Spleen (tissue), 7 donors: Measurements from ENCODE around the gene SLC25A10.

Experiments used
- POLR2A ChIP-seq, 3 donors: fragments of 450-650 bp; IDR thresholded peaks; one replicate each; pipeline ENCODE4 v1.5.1; 2017; ENCODE audit warnings: antibody characterized with exemption in 3 of 3, mild to moderate bottlenecking in 1 of 3
- TF ChIP-seq, protein P1 (sequence below), 11 experiments: fragments of 200-600 bp in 7 of 11; fragments of 450-650 bp in 4 of 11; sonication (generic) in 4 of 11; IDR thresholded peaks in 8 of 11; conservative IDR thresholded peaks in 3 of 11; 1 replicate in 7 of 11; 2 replicates in 4 of 11; pipeline versions ENCODE4 v1.4.0 to v1.8.0; 2016 to 2021; ENCODE audit warnings: antibody characterized with exemption in 11 of 11, inconsistent platforms in 4 of 11, mild to moderate bottlenecking in 1 of 11
- donor health status: DM: no; HTN: no; CAD: no; lungs with moderate emphysema.
- donor health status: DM: no; HTN: no; CAD: no.
- donor health status: DM: no; HTN: no; CAD: no.

DNA sequence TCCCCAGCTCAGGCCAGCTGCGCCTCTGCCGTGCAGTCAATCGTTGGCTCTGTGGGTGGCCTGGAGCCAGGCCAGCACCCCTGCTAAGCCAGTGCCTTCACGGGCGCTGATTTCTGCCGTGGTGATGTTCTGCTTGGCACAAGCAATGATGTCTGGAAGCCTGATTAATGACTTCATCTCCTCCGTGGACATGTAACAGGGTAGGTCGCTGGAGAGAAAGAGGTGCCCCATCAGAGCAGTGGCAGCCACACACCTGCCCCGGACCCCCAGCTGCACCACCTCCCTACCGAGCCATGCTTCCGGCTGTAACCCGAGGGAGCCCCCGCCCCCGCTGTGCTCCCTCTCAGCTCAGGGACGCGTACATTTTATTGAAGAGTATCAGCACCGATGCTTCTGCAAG is 30.4 kb upstream of the SLC25A10 start:
- TF ChIP-seq, protein P1, sequence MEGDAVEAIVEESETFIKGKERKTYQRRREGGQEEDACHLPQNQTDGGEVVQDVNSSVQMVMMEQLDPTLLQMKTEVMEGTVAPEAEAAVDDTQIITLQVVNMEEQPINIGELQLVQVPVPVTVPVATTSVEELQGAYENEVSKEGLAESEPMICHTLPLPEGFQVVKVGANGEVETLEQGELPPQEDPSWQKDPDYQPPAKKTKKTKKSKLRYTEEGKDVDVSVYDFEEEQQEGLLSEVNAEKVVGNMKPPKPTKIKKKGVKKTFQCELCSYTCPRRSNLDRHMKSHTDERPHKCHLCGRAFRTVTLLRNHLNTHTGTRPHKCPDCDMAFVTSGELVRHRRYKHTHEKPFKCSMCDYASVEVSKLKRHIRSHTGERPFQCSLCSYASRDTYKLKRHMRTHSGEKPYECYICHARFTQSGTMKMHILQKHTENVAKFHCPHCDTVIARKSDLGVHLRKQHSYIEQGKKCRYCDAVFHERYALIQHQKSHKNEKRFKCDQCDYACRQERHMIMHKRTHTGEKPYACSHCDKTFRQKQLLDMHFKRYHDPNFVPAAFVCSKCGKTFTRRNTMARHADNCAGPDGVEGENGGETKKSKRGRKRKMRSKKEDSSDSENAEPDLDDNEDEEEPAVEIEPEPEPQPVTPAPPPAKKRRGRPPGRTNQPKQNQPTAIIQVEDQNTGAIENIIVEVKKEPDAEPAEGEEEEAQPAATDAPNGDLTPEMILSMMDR (IDR thresholded peaks at IDR 0.05 in 8 of 11, conservative IDR thresholded peaks at IDR 0.05 in 3 of 11), result no peak
- TF ChIP-seq POLR2A (IDR thresholded peaks at IDR 0.05), result no peak
